Psoas muscle (tissue), 8 donors: Measurements from ENCODE around the gene TMEM234. TPM values are rescaled to one million over a fixed set of nuclear protein-coding genes. Genes with fewer than 3 reads are reported as not detected.

Experiments used
- ATAC-seq, 4 donors: fragments of 200-7000 bp; cut with Tn5 transposase; one replicate each; pipeline ENCODE4 v1.9.1; 2020; ENCODE audit warnings: moderate library complexity in 3 of 4, mild to moderate bottlenecking in 2 of 4
- DNase-seq, 2 donors: peaks; one replicate each; pipeline ENCODE4 v3.0.0-alpha.2; 2020
- H3K27ac ChIP-seq: fragments of 200-600 bp; one replicate; pipeline ENCODE4 v1.8.0; 2022
- H3K27me3 ChIP-seq, 3 donors: fragments of 200-600 bp in 1 of 3; one replicate each; pipeline versions ENCODE4 v1.6.1 to v1.8.0; 2013 to 2022; ENCODE audit warnings: low read length in 2 of 3, mild to moderate bottlenecking in 2 of 3, moderate library complexity in 1 of 3; ENCODE audit not compliant: insufficient read depth in 3 of 3
- H3K36me3 ChIP-seq, 2 donors: fragments of 200-600 bp in 1 of 2; one replicate each; pipeline versions ENCODE4 v1.6.1 to v1.8.0; 2013 to 2022; ENCODE audit warnings: low read depth in 1 of 2, mild to moderate bottlenecking in 1 of 2, moderate library complexity in 1 of 2; ENCODE audit not compliant: insufficient read depth in 1 of 2
- H3K4me1 ChIP-seq: fragments of 200-600 bp; one replicate; pipeline ENCODE4 v1.8.0; 2022
- H3K4me3 ChIP-seq: fragments of 200-600 bp; one replicate; pipeline ENCODE4 v1.8.0; 2022; ENCODE audit warnings: mild to moderate bottlenecking
- H3K9me3 ChIP-seq: fragments of 200-600 bp; one replicate; pipeline ENCODE4 v1.8.0; 2022
- WGBS, 3 donors: extraction: QIAGEN DNeasy Blood & Tissue Kit; methylation state at CpG; one replicate each; pipeline versions ENCODE4 v1.1.6 to v1.1.7; 2013; 5-methylcytosine and 5-hydroxymethylcytosine counted together
- intact Hi-C, 2 donors: fragments of 100-400 bp; cut with DNase I; formaldehyde crosslinking; loops; one replicate each; pipeline versions ENCODE4 v1.11.0 to v1.14.2; 2022
- polyA plus RNA-seq, 3 donors: library from polyadenylated mRNA; stranded (reverse); fragments of 200-250 nt; gene quantifications; one replicate each; pipeline ENCODE4 v1.2.3, GENCODE V29; 2013
- total RNA-seq, 4 donors: library from RNA; stranded (reverse); fragmentation: NEBNext Ultra II Directional in 2 of 4; extraction: Animal tissue kit (Norgen Biotek cat#: 25700) in 2 of 4; gene quantifications; one replicate each; pipeline versions ENCODE4 v1.2.1 to v1.2.4, GENCODE V29; 2021 to 2023
- TF ChIP-seq, protein P1 (sequence below): fragments of 200-600 bp; IDR thresholded peaks from one replicate; pipeline ENCODE4 v1.8.0; 2022; ENCODE audit warnings: antibody characterized with exemption
- donor health status: healthy with polysubstance abuse.
- donor health status: DM: no; HTN: no; CAD: no; lungs with moderate emphysema.
- donor health status: Bipolar disorder and iron deficiency.
- donor health status: healthy.
- donor health status: DM: yes; HTN: yes; CAD: no.
- donor health status: DM: no; HTN: no; CAD: no.
- donor health status: DM: no; HTN: no; CAD: no.
- donor health status: DM: yes; HTN: yes; CAD: no.

TMEM234 gene
- total and polyA plus RNA-seq, 7 donors = 2.6 to 9.8 (median 5.7) TPM

DNA sequence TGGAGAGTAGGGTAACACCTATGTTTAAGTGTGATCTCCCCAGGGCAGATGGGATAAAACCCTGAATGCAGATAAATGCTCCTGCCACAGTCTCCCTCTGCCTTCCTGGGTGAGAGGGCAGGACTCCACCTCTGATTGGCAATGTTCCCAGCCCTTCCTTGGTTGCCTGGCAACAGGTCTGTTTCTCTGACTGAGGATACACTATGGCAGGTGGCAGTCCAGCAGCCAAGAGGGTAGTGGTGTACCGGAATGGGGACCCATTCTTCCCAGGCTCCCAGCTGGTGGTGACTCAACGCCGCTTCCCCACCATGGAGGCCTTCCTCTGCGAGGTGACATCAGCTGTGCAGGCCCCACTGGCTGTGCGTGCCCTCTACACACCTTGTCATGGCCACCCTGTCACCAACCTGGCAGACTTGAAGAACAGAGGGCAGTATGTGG, 13.2 kb downstream of the TMEM234 start, which contains the start of gene DCDC2B:
TSS of gene DCDC2B (plus strand) at position 199 of the 438 bp plus-strand sequence. CDS start at position 204, 5 bp downstream.
- Histone ChIP-seq H3K4me1 (peaks cover 13% of the 10 kb centered on the region), H3K27me3 (no peaks in the 10 kb centered on the region), H3K27ac (no peak within 1 kb of the TSS), H3K36me3 (peaks cover 0 to 8% of the 10 kb centered on the region in 2 donors), H3K4me3 (no peak within 1 kb of the TSS), H3K9me3 (no peaks in the 10 kb centered on the region)
- WGBS, 3 donors = 28 to 41% (median 33%) methylated on average over 5 of the region's 5 CpGs
- ATAC-seq (peak; percentile 11 to 65 (median 36)), DNase-seq (peak in 1 of 2 donors; percentile 60)
- intact Hi-C loops = no loop called here
- TF ChIP-seq, protein P1, sequence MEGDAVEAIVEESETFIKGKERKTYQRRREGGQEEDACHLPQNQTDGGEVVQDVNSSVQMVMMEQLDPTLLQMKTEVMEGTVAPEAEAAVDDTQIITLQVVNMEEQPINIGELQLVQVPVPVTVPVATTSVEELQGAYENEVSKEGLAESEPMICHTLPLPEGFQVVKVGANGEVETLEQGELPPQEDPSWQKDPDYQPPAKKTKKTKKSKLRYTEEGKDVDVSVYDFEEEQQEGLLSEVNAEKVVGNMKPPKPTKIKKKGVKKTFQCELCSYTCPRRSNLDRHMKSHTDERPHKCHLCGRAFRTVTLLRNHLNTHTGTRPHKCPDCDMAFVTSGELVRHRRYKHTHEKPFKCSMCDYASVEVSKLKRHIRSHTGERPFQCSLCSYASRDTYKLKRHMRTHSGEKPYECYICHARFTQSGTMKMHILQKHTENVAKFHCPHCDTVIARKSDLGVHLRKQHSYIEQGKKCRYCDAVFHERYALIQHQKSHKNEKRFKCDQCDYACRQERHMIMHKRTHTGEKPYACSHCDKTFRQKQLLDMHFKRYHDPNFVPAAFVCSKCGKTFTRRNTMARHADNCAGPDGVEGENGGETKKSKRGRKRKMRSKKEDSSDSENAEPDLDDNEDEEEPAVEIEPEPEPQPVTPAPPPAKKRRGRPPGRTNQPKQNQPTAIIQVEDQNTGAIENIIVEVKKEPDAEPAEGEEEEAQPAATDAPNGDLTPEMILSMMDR = no peak

- intact Hi-C loops = no loop called here
- Histone ChIP-seq H3K4me1 (peaks cover 13% of the 10 kb centered on the region), H3K4me3 (no peak overlapping the region), H3K27me3 (no peaks in the 10 kb centered on the region), H3K9me3 (no peaks in the 10 kb centered on the region), H3K36me3 (peaks cover 0 to 10% of the 10 kb centered on the region in 2 donors), H3K27ac (no peak overlapping the region)
- TF ChIP-seq, protein P1 = no peak
- ATAC-seq (no peak), DNase-seq (no peak)
- 72 to 77% (median 75%) methylated on average over 6 of the region's 6 CpGs for WGBS, 3 donors
Measured at GRCh38 chr1:32208469-32208868, 13.7 kb downstream of the TMEM234 start.

- peak within 1 kb of the TSS; percentile 85 for H3K4me3 ChIP-seq
- DNase-seq (peak; percentile 87 to 93), ATAC-seq (peak; percentile 75 to 85 (median 78))
- TF ChIP-seq, protein P1 = no peak
- H3K9me3 ChIP-seq = no peaks in the 10 kb centered on the region
- peak within 1 kb of the TSS; percentile 53 for H3K27ac ChIP-seq
- H3K4me1 ChIP-seq = peaks cover 24% of the 10 kb centered on the region
- no peaks in the 10 kb centered on the region for H3K27me3 ChIP-seq
- peaks cover 0 to 10% of the 10 kb centered on the region in 2 donors for H3K36me3 ChIP-seq
- intact Hi-C loops = no loop called here
- WGBS, 3 donors = 2% methylated on average over 67 to 77 of the region's 77 CpGs
Measured at GRCh38 chr1:32205401-32206370, 16.5 kb downstream of the TMEM234 start, which contains the start of gene IQCC. IQCC (plus strand) TSS chr1:32205671; CDS start chr1:32205682, 11 bp downstream.

DNA sequence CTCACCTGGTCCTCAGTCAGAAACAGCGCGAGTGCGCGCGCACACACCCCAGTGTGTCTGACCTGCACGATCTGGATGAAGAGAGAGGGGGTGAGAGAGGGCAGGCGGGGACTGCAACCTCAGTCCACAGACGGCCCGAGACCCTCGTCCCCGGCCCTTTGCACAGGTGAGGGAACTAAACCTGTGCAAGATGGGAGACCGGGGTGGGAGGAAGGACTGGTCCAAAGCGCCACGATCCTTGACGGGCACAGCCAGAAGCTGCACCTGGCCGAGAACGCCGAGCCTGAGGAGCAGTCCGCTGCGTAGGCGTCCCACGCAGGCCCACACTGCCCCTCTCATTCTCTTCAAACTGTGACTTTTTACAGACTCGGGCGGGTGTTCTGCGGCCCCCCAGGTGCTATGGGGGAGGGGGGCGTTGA, 17.2 kb downstream of the TMEM234 start:
- Histone ChIP-seq H3K4me1 (peaks cover 25% of the 10 kb centered on the region), H3K36me3 (peaks cover 0 to 10% of the 10 kb centered on the region in 2 donors), H3K9me3 (no peaks in the 10 kb centered on the region), H3K4me3 (peak overlapping the region; percentile 85), H3K27ac (peak overlapping the region; percentile 53), H3K27me3 (no peaks in the 10 kb centered on the region)
- intact Hi-C loops = no loop called here
- 32 to 39% (median 35%) methylated on average over 26 of the region's 26 CpGs for WGBS, 3 donors
- DNase-seq = no peak
- ATAC-seq = no peak
- TF ChIP-seq, protein P1 = no peak
